ENCODE results near the gene B4GALT5. TPM values are rescaled to one million over a fixed set of nuclear protein-coding genes. Genes with fewer than 3 reads are reported as not detected.
A peak's percentile ranks its signal among the peaks of the same experiment; 100 is the strongest.

B4GALT5 gene
- total RNA-seq, 1 donor from 2014 or later: 33.1 TPM

DNA sequence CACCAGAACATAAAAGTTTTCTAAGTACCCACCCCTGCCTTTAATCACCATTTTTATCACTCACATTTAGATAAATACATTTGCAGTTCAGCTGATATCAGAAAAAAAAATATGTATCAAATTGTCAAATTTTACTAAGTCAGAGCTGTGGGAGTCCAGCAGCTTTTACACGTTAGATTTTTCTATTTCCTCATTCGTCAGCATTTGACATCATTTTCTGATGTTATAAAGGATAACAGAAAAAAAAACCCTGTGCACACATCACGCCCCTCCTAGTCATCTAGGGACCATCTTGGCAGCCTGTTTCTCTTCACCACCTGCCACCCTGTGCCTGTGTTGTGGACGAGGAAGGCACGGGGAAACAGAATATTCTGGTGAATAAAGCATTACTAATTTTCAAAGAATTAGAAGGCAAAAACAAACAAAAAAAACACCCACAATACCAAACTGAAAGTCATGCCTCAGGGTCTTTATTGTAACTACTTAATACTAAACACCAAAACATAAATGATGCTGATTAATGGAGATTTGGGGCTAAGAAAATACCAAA lies 12.4 kb downstream of the B4GALT5 start:
- peak in 1 of 2 donors; percentile 68 for DNase-seq (ENCODE audit: low read depth in 2 of 2)

DNA sequence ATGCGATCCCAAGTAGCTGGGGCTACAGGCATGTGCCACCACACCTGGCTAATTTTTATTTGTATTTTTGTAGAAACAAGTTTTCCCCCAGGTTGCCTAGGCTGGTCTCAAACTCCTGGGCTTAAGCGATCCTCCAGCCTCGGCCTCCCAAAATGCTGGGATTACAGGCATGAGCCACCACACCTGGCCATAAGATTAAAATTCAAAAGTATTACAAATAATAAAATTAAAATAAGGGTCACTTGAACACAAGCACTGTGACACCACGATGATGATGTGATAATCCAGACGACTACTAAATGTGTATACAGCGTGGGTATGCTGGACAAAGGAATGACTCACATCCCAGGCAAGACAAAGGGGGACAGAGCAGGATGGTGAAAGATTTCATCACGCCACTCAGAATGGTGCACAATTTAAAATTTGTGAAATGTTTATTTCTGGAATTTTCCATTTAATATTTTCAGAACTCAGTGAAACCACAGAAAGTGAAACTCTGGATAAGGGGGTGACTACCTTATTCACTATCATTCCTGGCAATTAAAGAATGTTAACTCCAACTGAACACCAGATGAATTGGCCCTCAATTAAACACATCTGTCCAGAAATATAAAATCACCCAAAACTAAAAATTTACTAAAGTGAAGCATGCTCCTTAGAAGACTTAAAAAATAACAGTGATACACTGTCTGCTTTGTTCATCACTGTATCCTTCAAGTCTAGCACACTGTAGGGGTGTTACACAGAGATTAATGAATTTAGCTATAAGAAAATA lies 13.1 kb downstream of the B4GALT5 start:
- DNase-seq (ENCODE audit: low read depth in 2 of 2): peak; percentile 85 to 96

DNA sequence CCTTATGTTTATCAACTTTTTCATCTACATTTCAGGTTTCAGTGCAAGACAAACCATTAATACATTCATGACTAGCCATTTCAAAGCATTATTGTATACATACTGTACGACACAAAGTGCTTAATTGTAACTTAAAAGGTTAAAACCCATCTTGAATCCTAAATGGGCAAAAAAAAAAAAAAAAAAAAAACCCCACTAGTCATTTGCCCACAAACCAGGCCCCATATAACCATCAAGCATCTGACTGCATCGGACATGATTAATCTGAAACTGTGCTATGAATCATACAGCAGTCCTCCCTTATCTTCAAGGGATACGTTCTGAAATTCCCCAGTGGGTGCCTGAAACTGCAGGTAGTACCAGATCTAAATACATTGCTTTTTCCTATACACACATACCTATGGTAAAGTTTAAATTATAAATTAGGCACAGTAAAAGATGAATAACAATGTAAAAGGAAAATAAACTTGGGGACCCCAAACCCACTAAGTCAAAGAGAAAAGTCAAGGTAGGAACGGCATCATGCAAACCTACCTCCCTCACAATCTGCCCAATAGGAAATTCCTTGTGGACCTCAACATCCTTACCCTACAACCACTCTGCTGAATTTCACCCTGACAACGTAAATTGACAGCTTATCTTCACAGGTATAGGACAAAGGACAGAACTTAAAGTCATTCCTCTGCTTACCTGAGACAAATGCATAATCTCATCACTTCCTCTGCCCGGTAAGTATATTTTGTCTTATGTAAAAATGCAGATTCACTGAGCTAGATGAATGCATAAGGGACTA lies 14.3 kb downstream of the B4GALT5 start:
- peak in 1 of 2 donors; percentile 80 for DNase-seq (ENCODE audit: low read depth in 2 of 2)

- no peak for DNase-seq (ENCODE audit: low read depth in 2 of 2)
Measured at GRCh38 chr20:49698477-49698876, 15.2 kb downstream of the B4GALT5 start.

- no peak for DNase-seq (ENCODE audit: low read depth in 2 of 2)
Measured at GRCh38 chr20:49697071-49697470, 16.6 kb downstream of the B4GALT5 start.

DNA sequence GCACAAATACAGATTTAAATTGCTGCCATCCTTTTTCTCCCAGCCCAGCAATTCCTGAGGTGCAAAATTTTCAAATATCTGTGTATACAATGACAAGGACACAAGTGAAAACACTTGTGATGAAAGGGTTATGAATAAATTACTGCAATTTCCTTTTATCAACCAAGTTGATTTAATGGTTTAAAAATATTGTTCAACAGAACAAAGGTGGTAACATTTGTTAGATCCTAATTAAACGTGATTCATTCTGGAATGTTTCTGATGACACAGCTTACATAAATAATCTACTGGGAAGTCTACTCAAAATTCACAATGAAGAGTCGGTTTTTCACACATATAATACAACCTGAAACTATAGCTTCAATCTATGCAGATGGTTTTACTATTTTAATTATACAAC lies 17.1 kb downstream of the B4GALT5 start:
- peak in 1 of 2 donors; percentile 63 for DNase-seq (ENCODE audit: low read depth in 2 of 2)

GRCh38 chr20:49695830-49696229 lies 17.8 kb downstream of the B4GALT5 start:
- DNase-seq (ENCODE audit: low read depth in 2 of 2): no peak

GRCh38 chr20:49694450-49695071 lies 19.1 kb downstream of the B4GALT5 start:
- no peak for DNase-seq (ENCODE audit: low read depth in 2 of 2)

DNA sequence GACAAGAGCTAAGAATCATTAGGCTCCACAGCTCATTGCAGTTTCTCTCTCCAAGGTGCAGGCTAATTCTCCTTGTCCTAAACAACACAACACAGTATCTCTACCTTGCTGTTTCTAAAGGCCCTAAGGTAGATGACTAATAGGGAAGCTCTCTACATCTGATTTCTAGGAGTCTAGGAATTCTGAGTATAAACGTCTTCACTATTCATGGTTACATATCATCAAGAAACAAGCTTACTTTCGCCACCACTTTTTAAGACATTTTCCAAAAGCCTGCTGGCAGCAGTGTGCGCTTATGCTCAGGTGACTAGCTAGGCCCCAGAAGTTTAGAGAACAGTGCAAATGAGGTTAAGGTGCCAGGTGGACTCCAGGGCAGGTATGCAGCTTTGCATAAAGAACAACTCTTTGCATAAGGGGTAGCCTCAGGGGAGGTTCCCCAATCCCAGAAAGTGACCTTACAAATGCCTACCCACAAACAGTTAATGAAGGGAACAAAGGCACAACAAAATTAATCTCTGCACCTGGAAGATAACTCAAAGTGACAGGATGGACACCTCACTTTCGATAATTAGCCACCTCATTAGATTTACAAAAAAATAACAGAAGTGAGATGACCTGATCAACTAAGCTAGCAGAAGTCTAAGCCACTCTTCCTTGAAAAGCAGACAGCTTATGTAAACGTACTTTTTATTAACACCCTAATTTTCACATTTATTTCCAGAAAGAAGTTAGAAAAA lies 20.1 kb downstream of the B4GALT5 start:
- no peak for DNase-seq (ENCODE audit: low read depth in 2 of 2)

DNA sequence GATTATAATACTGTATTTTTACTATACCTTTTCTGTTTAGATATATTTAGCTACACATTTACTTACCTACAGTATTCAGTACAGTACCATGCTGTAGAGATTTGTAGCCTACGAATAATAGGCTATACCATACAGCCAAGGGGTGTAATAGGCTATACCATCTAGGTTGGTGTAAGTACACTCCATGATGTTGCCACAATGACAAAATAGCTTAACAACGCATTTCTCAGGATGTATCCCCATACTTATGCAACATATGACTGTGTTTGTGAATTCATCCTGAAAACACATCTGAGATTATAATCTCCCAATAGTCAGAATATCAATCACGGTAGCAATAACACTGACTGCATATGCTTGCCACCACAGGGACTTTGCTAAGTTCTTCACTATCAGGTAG lies 20.7 kb downstream of the B4GALT5 start:
- no peak for DNase-seq (ENCODE audit: low read depth in 2 of 2)

GRCh38 chr20:49691818-49692568 lies 21.7 kb downstream of the B4GALT5 start:
- peak in 1 of 2 donors; percentile 49 for DNase-seq (ENCODE audit: low read depth in 2 of 2)

DNA sequence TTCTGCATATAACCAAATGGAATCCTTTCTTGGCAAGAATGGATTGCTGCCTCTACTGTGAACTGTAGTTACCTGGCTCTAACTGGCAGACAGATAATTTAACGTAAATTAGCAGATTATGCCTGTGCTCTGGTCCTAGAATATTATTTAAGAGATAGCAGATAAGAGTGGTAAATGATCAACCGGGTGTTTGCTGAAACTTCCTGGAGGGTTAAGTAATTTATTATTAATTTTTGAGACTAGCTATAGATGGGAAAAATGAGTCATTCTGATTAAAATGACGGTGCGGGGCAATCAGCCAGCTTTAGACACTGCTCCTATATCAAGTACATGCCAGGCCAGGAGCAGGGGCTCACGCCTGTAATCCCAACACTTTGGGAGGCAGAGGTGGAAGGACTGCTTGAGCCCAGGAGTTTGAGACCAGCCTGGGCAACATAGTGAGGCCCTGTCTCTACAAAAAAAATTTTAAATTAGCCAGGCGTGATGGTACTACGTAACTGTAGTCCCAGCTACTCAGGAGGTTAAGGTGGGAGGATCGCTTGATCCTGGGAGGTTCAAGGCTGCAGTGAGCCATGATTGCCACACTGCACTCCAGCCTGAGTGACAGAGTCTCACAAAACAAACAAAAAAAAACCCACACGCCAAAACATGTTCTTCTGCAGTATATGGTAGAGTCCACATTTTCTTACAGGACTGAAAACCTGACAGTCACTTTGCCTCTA lies 22.6 kb downstream of the B4GALT5 start:
- peak; percentile 69 to 88 for DNase-seq (ENCODE audit: low read depth in 2 of 2)

DNA sequence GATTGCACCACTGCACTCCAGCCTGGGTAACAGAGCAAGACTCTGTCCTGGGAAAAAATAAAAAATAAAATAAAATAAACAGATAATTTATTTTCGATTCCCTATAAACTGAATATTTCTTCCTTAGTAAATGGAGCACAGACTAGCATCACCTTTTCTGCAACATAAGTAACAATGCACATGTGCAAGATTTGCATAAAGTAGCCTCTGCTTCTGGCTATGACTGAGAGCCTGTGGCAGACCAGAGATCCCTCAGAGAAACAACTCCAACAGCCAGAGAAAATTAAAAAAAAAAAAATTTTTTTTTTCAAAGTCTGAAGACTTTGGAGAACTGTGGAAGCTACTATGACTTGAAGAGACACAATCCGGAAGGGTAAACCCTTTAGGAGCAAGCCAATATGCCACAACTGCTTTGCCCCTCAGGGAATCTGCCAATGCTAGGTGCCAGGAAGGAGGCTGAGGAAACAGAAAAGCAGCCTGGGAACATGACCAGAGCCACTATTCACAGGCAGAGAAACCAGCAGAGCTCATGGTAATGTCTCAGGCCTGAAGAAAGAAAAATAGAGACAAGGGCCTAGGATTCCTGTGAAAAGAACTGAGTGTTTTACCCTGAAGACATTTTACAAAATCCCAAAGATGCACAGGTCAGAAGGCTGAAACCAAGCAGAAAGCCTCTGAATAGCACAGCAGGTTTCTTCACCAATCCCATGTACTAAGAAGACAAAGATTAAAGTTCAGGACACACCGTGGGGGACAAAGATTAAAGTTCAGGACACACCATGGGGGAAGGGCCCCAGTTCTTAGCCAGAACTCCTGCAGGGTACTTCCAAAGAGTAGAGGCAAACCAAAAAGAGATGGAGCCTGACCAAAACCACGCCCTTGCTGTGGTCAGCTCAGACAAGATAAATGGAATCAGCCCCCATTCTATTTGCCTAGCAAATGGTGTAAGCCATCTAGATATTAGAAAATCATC lies 25.8 kb downstream of the B4GALT5 start:
- DNase-seq (ENCODE audit: low read depth in 2 of 2): no peak

GRCh38 chr20:49685809-49686208 lies 27.9 kb downstream of the B4GALT5 start:
- peak in 1 of 2 donors; percentile 42 for DNase-seq (ENCODE audit: low read depth in 2 of 2)

DNA sequence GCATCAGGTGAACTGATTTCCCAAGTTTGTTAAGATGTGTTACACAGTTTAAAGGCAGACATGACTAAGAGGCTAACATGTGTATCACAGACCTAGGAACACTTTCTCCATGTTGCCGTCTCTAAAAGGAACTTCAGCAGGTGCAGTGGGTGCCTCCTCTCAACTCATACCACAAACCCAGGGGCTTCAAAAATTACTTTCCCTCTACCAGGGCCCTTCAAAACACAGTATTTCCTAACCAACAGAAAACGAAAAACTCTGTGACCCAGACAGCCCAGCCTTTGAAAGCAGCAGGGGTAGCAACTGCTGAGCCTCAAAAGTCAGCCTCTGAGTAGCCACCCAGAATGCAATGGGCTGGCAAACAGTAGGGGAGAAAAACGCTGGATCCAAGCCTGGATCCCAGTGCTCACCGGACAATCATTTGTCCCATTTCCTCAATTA lies 28.5 kb downstream of the B4GALT5 start:
- peak; percentile 21 to 46 for DNase-seq (ENCODE audit: low read depth in 2 of 2)

DNA sequence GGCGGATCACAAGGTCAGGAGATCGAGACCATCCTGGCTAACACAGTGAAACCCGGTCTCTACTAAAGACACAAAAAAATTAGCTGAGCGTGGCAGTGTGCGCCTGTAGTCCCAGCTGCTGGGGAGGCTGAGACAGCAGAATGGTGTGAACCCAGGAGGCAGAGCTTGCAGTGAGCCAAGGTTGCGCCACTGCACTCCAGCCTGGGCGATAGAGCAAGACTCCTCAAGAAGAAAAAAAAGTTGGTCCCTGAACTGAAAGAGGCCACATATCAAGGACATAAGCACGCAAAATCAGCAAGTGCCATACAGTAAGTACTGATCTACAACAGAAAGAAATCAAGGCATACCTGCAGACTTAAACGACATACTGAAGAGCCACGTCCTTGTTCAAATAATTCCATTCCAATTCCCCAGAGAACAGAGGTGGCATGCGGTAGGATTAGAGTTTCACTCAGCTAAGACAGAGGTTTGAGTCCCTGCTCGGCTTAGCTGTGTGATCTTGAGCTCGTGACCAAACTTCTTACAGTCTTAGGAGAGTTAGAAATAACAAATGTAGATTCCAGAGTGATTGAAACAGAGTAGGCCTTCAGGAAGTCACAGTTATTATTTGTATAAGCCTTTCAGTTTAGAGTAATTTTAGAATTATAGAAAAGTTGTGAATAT lies 29.2 kb downstream of the B4GALT5 start:
- DNase-seq (ENCODE audit: low read depth in 2 of 2): no peak

- no peak for DNase-seq (ENCODE audit: low read depth in 2 of 2)
Measured at GRCh38 chr20:49682798-49683197, 30.9 kb downstream of the B4GALT5 start.

DNA sequence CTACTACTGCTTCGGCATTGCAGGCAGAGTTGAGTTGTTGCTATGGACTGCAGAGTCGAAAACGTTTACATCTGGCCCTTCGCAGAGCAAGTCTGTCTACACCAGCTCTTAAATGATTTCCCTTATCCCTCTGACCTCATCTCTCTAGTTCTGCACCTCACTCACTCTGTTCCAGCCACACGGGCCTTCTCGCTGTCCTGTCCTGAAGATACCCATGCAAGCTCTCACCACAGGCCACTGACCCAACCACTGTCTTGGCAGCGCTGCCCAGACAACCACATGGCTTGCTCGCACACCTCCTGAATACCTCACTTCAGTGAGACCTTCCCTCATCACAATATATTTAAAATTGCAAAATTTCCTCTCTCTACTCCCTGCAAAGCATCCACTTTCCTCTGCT lies 31.4 kb downstream of the B4GALT5 start:
- no peak for DNase-seq (ENCODE audit: low read depth in 2 of 2)
